HL-60/S4 (cell line): ENCODE data around the gene DUOX2.

ENCODE experiments used
- in situ Hi-C: fragments of 300-500 bp; cut with MboI; formaldehyde crosslinking; loops from 2 replicates; pipeline ENCODE4 v1.14.3; 2022; ENCODE audit warnings: low sequenced_read_pairs

DUOX2 gene

DNA sequence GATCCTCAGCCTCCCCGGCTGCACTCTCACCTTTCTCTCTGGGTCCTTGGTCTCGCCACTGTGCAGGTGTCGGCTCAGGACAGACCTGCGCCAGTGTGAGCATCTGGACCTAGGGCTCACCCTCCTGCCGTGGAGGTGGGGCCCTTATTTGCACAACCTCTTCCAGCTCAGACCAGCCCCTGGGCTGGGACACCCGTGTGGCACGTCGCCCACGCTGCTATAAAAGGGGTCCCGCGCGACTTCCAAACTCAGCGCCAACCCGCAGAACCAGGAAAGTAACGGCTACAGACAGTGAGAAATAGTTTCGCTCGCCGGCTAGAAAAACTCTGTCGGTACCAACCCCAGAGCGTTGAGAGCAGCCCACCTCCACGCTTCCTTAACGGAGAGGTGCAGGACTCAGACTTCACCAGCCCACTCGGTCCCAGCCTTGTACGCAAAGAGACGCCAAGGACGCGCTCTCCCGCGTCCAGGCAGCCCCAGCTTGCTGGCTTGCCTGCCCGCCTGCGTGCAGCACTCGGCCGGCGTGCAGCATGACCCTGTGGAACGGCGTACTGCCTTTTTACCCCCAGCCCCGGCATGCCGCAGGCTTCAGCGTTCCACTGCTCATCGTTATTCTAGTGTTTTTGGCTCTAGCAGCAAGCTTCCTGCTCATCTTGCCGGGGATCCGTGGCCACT, at the start of gene DUOX2, which contains the start of gene DUOXA2:
Gene DUOX2, minus strand, starts transcription at position 97 of the 675 bp plus-strand sequence. CDS start 761 bp downstream, outside the sequence.
Gene DUOXA2, plus strand, starts transcription at position 251 of the 675 bp plus-strand sequence. Its CDS starts 280 bp downstream, at position 531.
- in situ Hi-C loops, result no loop called here

DNA sequence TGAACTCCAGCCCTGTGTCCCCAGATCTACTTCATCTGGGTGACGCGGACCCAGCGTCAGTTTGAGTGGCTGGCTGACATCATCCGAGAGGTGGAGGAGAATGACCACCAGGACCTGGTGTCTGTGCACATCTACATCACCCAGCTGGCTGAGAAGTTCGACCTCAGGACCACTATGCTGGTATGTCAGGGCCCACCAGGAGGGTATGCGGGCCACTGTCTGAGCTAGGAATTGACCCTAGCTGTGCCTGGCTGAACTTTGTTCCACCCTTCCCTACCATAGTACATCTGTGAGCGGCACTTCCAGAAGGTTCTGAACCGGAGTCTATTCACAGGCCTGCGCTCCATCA, 49.5 kb upstream of the DUOX2 start:
- in situ Hi-C loops, result loop anchor here (25.0 kb wide), 1 partner anchor 449 kb away; no protein-coding TSS in a partner anchor

DNA sequence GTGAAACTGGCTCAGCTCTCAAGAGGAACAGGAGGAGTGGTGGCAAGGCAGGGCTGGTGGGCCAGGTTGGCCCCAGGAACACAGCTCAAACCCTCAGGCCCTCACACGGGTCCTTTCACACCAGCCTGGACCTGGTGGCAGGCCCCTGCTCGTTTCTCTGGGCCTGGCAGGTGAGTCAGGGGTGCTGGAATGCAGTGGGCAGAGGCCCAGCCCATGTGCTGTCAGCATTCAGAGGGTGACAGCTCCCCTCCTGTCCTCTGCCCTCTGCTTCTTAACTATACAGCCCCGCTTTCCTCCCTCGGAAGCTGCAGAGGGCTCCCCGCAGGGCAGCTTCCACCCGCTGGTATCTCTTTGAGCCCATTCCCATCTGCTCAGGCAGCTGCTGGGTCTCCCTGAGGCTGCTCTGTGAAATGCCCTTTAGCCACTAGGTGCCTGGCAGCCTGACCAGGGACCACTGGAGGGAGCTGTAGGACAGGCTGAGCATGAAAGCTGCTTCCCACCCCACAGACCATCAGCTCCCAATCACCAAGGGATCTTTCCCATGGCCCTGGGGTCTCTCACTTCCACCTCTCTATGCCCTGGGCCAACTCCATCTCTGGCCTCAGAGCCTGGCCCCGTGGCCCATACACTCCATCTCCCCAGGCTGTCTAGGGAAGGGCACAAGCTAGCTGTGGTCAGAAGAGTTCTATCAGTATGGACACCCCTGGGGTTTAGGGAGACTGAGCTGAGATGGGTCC, 49.0 kb upstream of the DUOX2 start:
- in situ Hi-C loops, result loop anchor here (25.0 kb wide), 1 partner anchor 449 kb away; no protein-coding TSS in a partner anchor

DNA sequence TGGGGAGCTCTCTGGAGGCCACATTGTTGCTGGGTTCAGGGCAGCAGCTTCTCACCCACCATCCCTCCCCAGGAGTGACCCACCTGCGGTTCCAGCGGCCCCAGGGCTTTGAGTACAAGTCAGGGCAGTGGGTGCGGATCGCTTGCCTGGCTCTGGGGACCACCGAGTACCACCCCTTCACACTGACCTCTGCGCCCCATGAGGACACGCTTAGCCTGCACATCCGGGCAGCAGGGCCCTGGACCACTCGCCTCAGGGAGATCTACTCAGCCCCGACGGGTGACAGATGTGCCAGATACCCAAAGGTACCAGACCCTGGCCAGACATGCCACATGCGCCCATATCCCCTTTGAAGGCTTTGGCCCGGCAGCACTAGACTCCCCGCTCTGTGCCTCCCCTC, 47.7 kb upstream of the DUOX2 start:
- in situ Hi-C loops, result loop anchor here (25.0 kb wide), 1 partner anchor 451 kb away; no protein-coding TSS in a partner anchor

DNA sequence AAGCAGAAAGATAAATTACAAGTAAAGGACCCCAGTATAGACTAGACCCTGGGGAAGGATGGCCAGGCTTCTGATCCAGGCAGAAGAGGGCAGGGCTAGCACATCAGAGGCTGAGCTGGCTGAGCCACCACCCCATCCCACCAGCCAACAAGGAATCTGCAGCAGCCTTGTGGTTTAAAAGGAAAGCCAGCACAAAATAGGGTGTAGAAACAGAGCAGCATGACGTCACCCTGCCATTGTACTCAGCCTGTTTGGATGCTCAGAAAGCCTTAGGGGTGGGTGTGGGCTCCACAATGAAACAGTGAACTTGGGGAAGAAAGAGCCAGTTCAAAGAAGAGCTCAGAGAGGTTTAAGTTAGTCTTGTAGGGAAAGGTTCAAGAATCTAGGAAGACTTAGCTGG, 44.0 kb upstream of the DUOX2 start:
- in situ Hi-C loops, result loop anchor here (25.0 kb wide), 1 partner anchor 454 kb away; no protein-coding TSS in a partner anchor

DNA sequence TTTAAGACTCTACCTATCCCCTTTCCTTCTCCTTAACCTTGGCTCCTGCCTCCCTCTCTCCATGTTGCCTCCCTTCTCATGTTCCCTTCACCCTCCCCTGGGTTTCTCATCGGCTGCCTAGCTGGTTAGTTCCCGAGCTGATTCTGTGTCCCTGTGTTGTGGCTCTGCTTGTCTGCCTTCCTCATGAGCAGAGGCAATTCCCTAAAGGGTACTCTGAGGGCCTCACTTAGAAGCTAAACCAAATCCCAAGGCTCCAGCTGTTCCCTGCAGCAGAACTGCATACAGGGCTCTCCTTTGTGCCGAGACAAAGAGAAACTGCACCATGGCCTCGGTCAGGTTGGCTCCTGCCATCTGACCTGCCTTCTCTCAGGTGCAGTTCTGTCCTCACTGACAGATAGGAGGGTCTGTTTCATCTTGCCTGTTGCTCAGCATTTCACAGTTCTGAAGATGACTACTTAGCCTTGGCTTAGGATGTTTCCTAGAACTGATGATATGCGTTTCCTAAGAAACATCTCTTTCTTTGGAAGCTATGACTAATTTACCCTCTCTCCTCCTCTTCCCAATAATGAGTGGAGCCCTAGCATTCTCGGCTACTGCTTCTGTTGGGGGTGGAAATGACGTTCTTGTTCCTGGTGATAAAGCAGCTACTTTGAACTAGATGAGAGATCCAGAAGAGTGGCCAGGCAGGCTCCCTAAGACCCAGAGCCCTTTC, 42.9 kb upstream of the DUOX2 start:
- in situ Hi-C loops, result loop anchor here (25.0 kb wide), 1 partner anchor 455 kb away; no protein-coding TSS in a partner anchor

DNA sequence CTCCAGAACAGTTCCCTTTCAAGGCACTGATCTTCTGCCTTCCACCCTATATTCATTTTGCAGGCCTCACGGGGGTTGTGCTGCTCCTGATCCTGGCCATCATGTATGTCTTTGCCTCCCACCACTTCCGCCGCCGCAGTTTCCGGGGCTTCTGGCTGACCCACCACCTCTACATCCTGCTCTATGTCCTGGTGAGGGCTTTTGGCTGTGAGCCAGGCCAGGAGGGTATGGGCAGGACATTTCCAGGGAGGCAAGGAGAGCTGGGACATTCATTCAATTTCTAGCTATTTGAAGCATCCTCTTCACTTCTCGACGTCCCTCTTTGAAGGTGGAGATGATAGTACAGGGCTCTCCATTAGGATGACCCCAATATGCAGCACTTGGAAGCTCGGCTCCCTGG, 41.8 kb upstream of the DUOX2 start:
- in situ Hi-C loops, result loop anchor here (25.0 kb wide), 1 partner anchor 457 kb away; no protein-coding TSS in a partner anchor

DNA sequence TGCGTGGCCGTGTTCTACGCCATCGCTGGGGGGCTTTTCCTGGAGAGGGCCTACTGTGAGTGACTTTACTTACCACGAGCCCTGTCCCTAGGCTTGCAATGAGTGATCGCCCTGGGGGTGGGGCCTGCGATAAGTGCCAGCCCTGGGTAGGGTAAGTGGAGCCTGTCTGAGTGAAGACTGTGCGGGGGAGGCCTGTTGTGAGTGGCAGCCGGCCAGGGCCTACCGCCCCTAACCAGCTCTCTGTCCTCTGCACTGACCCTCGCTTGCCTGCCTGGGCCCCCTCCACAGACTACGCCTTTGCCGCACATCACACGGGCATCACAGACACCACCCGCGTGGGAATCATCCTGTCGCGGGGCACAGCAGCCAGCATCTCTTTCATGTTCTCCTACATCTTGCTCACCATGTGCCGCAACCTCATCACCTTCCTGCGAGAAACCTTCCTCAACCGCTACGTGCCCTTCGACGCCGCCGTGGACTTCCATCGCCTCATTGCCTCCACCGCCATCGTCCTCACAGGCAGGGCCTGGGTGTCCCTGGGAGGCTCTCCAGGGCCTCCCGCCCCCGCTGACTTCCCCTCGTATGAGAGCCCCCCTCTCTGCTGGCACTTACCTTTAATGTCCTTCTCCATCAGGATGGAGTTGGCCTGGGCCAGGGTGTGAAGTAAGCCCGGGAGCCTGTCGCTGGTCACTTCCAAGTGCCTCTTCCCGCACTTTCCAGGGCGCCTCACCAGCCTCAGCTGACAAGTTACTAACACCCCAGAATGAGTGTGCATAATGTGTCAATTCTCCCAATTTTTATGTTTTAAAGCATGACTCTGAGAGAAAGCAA, 38.2 kb upstream of the DUOX2 start:
- in situ Hi-C loops, result loop anchor here (25.0 kb wide), 1 partner anchor 460 kb away; no protein-coding TSS in a partner anchor

DNA sequence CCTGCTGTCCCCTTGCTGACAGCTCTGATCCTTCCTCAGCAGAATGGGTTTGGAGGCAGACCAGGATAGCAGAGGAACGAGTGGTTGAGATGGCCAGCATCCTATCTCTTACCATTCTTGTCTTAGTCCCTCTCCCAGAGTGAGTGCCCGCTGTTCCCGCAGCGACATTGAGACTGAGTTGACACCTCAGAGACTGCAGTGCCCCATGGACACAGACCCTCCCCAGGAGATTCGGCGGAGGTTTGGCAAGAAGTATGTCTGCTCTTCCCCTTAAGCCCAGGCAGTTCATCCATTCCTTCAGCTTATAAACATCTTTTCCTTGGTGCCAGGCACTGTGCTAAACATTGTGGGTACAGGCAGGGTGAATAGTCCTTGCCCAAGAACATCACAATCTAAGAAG, 37.0 kb upstream of the DUOX2 start:
- in situ Hi-C loops, result loop anchor here (25.0 kb wide), 1 partner anchor 461 kb away; no protein-coding TSS in a partner anchor

DNA sequence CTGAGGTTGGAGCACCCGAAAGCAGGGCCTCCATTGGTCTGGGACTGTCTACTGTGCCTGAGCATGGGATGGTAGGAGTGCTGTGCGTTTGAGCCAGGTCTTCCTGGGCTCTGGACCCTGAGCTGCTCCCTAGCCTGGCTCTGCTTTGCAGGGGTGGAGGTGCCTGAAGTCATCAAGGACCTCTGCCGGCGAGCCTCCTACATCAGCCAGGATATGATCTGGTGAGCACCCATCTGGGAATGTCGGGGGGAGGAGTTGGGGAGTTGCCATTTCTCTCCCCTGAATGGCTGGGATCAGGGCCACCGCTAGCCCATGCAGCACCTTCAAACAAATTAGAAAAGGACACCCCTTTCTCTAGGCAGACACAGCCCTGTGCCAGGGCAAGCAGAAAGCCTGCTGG, 36.5 kb upstream of the DUOX2 start:
- in situ Hi-C loops, result loop anchor here (25.0 kb wide), 1 partner anchor 462 kb away; no protein-coding TSS in a partner anchor

DNA sequence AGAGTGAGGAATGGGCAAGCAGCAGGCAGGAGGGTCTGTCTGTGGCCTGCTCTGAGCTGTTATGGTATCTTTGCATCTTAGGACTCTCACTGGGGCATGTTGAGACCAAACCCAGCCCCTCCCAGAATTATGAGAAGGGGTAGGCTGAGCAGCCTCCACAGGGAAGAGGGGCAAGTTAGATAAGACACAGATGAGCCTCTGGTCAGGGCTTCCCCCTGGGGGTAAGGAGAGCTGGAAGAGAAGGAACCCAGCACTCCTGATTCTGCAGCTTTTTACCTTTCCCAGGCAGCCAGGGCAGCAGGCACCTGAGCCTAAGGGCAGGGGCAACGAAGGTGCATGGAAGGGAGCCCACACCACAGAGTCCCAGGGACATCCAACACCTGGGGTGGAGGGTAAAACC, 35.1 kb upstream of the DUOX2 start:
- in situ Hi-C loops, result no loop called here

DNA sequence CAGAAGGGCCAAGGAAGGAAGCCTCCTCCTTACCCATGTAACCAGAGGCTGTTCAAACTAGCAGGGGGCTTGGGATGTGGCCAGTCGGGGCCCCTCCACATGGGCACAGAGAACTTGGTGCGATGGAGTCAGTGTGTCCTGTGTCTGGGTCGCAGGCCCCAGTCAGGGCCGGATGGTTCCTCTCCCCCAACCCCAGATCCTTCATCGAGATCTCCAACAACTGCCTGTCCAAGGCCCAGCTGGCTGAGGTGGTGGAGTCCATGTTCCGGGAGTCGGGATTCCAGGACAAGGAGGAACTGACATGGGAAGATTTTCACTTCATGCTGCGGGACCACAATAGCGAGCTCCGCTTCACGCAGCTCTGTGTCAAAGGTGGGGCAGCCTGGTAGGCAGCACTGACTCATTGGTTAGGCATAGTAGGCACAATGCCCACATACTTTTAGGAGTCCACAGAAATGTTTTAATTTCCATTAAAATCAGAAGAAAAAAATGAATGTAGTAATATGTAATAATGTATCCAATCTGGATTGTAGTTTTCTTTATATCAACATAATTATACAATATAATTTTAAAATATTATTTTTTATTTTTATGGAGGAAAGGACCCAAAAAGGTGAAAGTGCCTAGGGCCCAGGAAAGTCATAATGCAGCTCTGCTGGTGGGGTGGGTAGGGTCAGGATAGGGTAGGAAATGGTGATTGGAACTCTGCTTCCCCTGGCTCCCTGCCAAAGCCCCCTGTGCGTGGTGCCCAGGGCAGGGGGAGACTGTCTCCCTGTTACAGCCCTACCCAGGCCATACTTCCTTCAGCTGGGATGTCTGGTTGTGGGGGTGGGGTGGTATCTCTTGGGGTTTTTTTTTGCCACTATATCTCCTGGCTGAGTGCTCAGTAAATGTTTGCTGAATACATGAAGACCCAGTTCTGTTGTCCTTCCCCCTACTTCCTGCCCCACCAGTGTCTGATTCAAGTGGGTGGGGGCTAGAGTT, 34.4 kb upstream of the DUOX2 start:
- in situ Hi-C loops, result no loop called here

DNA sequence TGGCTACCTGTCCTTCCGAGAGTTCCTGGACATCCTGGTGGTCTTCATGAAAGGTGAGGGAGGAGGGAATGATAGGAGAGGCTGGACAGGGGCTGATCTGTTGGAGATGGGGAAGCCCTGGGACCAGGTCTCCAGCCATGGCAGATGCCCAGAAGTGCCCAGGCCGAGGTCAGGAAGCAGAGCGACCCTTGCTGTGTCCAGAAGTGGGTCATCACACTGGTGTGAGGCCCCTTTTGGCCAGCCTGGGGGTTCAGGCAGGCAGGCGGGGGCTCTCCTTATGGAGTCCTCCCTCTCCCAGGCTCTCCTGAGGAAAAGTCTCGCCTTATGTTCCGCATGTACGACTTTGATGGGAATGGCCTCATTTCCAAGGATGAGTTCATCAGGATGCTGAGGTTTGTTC, 33.6 kb upstream of the DUOX2 start:
- in situ Hi-C loops, result no loop called here

DNA sequence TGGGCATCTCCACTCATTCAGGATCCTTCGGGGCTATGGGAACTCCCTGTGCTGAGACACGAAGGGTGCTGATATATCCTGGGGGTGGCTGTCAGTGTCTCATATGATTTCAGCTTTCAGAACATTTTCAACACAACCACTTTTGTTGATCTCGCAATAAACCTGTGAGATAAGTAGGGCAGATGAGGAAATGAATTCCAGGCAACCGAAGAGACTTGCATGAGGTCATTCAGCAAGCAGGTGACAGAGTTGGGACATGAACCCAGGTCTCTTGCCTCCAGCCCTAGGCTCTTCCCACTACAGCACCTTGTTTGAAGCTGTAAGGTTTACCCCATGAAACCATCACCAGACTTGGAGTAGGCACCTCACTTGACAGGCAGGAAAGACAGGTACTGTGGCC, 32.4 kb upstream of the DUOX2 start:
- in situ Hi-C loops, result no loop called here

DNA sequence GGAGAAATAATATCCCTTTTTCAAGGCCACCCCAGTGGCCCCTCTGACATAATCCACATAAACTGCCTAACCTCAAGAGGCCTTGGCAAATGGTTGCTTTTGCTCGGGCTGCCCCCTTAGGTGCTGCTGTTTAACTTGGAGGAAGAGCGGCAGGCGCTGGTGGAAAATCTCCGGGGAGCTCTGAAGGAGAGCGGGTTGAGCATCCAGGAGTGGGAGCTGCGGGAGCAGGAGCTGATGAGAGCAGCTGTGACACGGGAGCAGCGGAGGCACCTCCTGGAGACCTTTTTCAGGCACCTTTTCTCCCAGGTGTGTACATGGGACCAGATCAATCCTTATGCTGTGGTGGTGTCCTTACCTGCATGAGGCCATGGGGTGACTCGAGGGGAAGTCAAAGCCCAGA, 30.8 kb upstream of the DUOX2 start:
- in situ Hi-C loops, result no loop called here

DNA sequence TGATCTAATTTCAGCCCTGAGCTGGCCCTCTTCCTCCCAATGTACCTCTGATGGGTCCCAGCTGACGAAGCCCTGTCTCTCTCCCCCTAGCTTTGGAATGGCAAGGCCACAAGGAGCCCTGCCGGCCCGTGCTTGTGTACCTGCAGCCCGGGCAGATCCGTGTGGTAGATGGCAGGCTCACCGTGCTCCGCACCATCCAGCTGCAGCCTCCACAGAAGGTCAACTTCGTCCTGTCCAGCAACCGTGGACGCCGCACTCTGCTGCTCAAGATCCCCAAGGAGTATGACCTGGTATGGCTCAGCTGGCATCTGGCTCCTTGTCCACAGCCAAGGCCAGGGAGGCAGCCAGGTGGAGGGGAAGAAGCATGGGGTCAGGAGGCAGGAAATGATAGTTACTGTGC, 30.0 kb upstream of the DUOX2 start:
- in situ Hi-C loops, result no loop called here

DNA sequence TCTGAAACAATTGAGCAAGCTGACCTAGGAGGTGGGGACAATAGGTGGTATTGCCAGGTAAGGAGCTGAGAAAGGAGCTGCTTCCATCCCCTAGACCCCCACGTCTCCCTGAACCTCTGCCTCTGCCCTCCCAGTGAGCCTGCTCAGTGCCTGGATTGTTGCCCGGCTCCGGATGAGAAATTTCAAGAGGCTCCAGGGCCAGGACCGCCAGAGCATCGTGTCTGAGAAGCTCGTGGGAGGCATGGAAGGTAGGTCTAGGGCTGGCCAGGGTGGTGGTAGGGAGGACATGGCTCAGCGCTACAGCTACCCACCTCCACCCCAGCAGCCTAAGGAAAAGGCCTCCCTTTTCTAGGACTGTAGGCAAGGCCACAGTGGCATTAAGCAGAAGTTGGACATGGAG, 29.1 kb upstream of the DUOX2 start:
- in situ Hi-C loops, result no loop called here

DNA sequence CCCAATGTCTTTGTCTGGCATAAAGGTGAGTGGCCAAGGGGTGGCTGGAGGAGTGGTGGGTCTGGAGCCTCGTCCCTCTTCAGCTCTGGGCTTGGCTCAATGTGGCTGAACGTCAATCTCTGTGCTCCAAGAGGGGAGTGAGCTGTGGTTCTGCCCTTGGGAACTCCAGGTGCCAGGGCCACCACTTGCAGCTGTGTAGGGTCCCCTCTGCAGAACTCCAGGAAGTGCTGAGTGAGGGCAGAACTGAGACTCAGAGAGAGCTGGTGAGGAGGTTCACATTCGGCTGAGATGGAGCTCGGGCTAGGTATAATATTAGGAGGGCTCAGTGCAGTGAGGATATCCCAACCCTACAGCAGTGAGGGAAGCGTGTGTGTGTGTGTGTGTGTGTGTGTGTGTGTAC, 27.4 kb upstream of the DUOX2 start:
- in situ Hi-C loops, result no loop called here

DNA sequence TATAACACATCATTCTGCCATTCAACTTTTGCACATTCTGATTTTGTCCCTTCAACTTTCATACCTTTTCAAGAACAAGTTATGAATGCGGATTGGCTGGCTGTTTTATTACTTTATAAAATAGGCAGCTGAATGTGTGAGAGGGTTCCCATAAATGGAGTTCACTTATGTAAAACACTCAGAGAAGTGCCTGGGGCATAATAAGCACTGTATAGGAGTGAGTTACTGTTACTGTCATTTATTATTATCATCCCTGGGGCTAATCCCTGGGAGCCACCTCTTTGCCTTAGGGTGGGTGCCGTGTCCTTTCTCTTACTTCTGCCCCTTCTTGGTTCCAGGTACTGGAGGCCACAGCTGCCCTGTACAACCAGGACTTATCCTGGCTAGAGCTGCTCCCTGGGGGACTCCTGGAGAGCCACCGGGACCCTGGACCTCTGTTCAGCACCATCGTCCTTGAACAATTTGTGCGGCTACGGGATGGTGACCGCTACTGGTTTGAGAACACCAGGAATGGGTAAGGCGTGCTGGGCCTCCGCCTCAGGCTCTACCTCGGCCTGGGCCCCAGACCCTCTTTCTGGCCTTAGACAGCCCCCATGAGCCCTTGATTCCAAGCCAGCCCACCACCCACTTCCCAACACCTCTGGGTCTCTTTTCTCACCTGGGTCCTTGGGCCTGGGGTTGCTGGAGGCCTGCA, 26.7 kb upstream of the DUOX2 start:
- in situ Hi-C loops, result no loop called here
